IMR-90 (cell line): ENCODE data around the gene NOS1AP. TPM values are rescaled to one million over a fixed set of nuclear protein-coding genes. Genes with fewer than 3 reads are reported as not detected.

Experiments used
- ATAC-seq: fragments of 200-7000 bp; cut with Tn5 transposase; 2 replicates; pipeline ENCODE4 v1.9.1; 2020; ENCODE audit warnings: low read depth, mild to moderate bottlenecking, moderate library complexity
- BruUV-seq: library from RNA; stranded (reverse); fragments of 400-500 nt; replicated peaks from 2 replicates; lab custom pipeline; 2021; lab: Mats Ljungman, UMichigan
- CTCF ChIA-PET: fragments of 300-600 bp; formaldehyde crosslinking; extraction: SDS; loops from one replicate; lab custom pipeline; 2021; ENCODE audit warnings: antibody characterized with exemption; lab: Yijun Ruan, JAX
- POLR2A ChIA-PET: fragments of 300-600 bp; sonication (Branson Sonifier 250); formaldehyde crosslinking; loops from one replicate; lab custom pipeline; 2022; ENCODE audit warnings: antibody characterized with exemption; ENCODE audit not compliant: unreplicated experiment; lab: Charles Lee
- DNase-seq: peaks from one replicate; pipeline ENCODE4 v3.0.0; 2013
- H2AFZ ChIP-seq: replicated peaks from 2 replicates; pipeline ENCODE3; 2013; ENCODE audit warnings: low read length, mild to moderate bottlenecking; ENCODE audit not compliant: poor library complexity
- H2AK5ac ChIP-seq: 2 replicates; pipeline ENCODE4 v1.6.1; 2013; ENCODE audit warnings: low read depth, low read length, inconsistent platforms
- H2AK9ac ChIP-seq: replicated peaks from 2 replicates; pipeline ENCODE3; 2013; ENCODE audit warnings: mild to moderate bottlenecking, low read depth, low read length, moderate library complexity; ENCODE audit not compliant: poor library complexity
- H2BK120ac ChIP-seq: 2 replicates; pipeline ENCODE4 v1.6.1; 2013; ENCODE audit warnings: low read depth, low read length, inconsistent platforms
- H2BK15ac ChIP-seq: 3 replicates; pipeline ENCODE4 v1.6.1; 2013; ENCODE audit warnings: low read depth, low read length, inconsistent platforms
- H2BK20ac ChIP-seq: 2 replicates; pipeline ENCODE4 v1.6.1; 2013; ENCODE audit warnings: low read depth, mild to moderate bottlenecking, inconsistent platforms, low read length, moderate library complexity
- H2BK5ac ChIP-seq: 2 replicates; pipeline ENCODE4 v1.6.1; 2013; ENCODE audit warnings: mild to moderate bottlenecking, low read depth, low read length, inconsistent platforms; ENCODE audit not compliant: poor library complexity, severe bottlenecking
- H3K14ac ChIP-seq: replicated peaks from 2 replicates; pipeline ENCODE4 v1.6.1; 2013; ENCODE audit warnings: low read depth, low read length, inconsistent platforms
- H3K18ac ChIP-seq: 2 replicates; pipeline ENCODE4 v1.6.1; 2013; ENCODE audit warnings: low read depth, low read length, control low read depth
- H3K23ac ChIP-seq: 2 replicates; pipeline ENCODE4 v1.6.1; 2013; ENCODE audit warnings: low read depth, low read length, inconsistent platforms
- H3K27ac ChIP-seq: 2 replicates; pipeline ENCODE4 v1.5.1; 2013; ENCODE audit warnings: mild to moderate bottlenecking, control low read depth, low read length; ENCODE audit not compliant: insufficient read depth
- H3K27me3 ChIP-seq: 2 replicates; pipeline ENCODE4 v1.6.1; 2013; ENCODE audit warnings: low read length; ENCODE audit not compliant: control insufficient read depth, insufficient read depth
- H3K36me3 ChIP-seq: 2 replicates; pipeline ENCODE4 v1.6.1; 2013; ENCODE audit warnings: low read length, mixed read lengths; ENCODE audit not compliant: control insufficient read depth, insufficient read depth
- H3K4ac ChIP-seq: 2 replicates; pipeline ENCODE4 v1.6.1; 2013; ENCODE audit warnings: low read depth, low read length, inconsistent platforms
- H3K4me1 ChIP-seq: 2 replicates; pipeline ENCODE4 v1.6.1; 2013; ENCODE audit warnings: low read length, mixed read lengths; ENCODE audit not compliant: control insufficient read depth, insufficient read depth
- H3K4me2 ChIP-seq: 2 replicates; pipeline ENCODE4 v1.6.1; 2013; ENCODE audit warnings: low read depth, mild to moderate bottlenecking, control low read depth, low read length, moderate library complexity
- H3K4me3 ChIP-seq: 2 replicates; pipeline ENCODE4 v1.5.1; 2013; ENCODE audit warnings: low read depth, mild to moderate bottlenecking, control low read depth, low read length, moderate library complexity; ENCODE audit not compliant: insufficient read depth
- H3K56ac ChIP-seq: 2 replicates; pipeline ENCODE4 v1.6.1; 2013; ENCODE audit warnings: low read length, inconsistent platforms; ENCODE audit not compliant: insufficient read depth; ENCODE audit errors: extremely low read depth
- H3K79me1 ChIP-seq, 2 experiments: 2 replicates each; pipeline ENCODE4 v1.6.1; 2013; ENCODE audit warnings: low read length in 2 of 2, inconsistent platforms in 1 of 2, low read depth in 1 of 2
- H3K9ac ChIP-seq: 2 replicates; pipeline ENCODE4 v1.6.1; 2013; ENCODE audit warnings: low read depth, low read length, control low read depth
- H3K9me1 ChIP-seq: 2 replicates; pipeline ENCODE4 v1.6.1; 2013; ENCODE audit warnings: low read length, inconsistent platforms; ENCODE audit not compliant: insufficient read depth
- H3K9me3 ChIP-seq: 2 replicates; pipeline ENCODE4 v1.6.1; 2013; ENCODE audit warnings: low read length; ENCODE audit not compliant: control insufficient read depth, insufficient read depth
- H4K20me1 ChIP-seq: 2 replicates; pipeline ENCODE4 v1.6.1; 2013; ENCODE audit warnings: low read length, inconsistent platforms; ENCODE audit not compliant: insufficient read depth
- H4K5ac ChIP-seq: 2 replicates; pipeline ENCODE4 v1.6.1; 2013; ENCODE audit warnings: mild to moderate bottlenecking, low read depth, low read length, control low read depth
- H4K8ac ChIP-seq, 2 experiments: 2 replicates each; pipeline ENCODE4 v1.6.1; 2013; ENCODE audit warnings: low read depth in 2 of 2, low read length in 2 of 2, control low read depth in 1 of 2, inconsistent platforms in 1 of 2
- H4K91ac ChIP-seq: 2 replicates; pipeline ENCODE4 v1.6.1; 2013; ENCODE audit warnings: low read depth, low read length, inconsistent platforms; ENCODE audit not compliant: insufficient read depth
- BHLHE40 ChIP-seq: fragments of 150-350 bp; IDR thresholded peaks from 2 replicates; pipeline ENCODE4 v1.6.1; 2016; ENCODE audit warnings: mild to moderate bottlenecking, low read depth, low read length
- CEBPB ChIP-seq: IDR thresholded peaks from 2 replicates; pipeline ENCODE4 v1.6.1; 2012; ENCODE audit warnings: low read depth, low read length, improper control_type of control experiment
- CHD1 ChIP-seq: IDR thresholded peaks from 2 replicates; pipeline ENCODE4 v1.6.1; 2012; ENCODE audit warnings: low read depth, low read length, improper control_type of control experiment
- FOS ChIP-seq: fragments of 150-350 bp; IDR thresholded peaks from 2 replicates; pipeline ENCODE4 v1.6.1; 2016; ENCODE audit warnings: low read depth, low read length
- MAFK ChIP-seq: IDR thresholded peaks from 2 replicates; pipeline ENCODE4 v1.6.1; 2012; ENCODE audit warnings: low read depth, low read length, improper control_type of control experiment
- MAZ ChIP-seq: IDR thresholded peaks from 2 replicates; pipeline ENCODE4 v1.6.1; 2012; ENCODE audit warnings: low read depth, mild to moderate bottlenecking, low read length, improper control_type of control experiment, moderate library complexity, borderline replicate concordance
- MXI1 ChIP-seq: IDR thresholded peaks from 2 replicates; pipeline ENCODE4 v1.6.1; 2012; ENCODE audit warnings: low read depth, mild to moderate bottlenecking, low read length, moderate library complexity, borderline replicate concordance
- NFE2L2 ChIP-seq: fragments of 150-350 bp; IDR thresholded peaks from 2 replicates; pipeline ENCODE4 v1.6.1; 2016; ENCODE audit warnings: low read depth, mild to moderate bottlenecking, low read length
- POLR2A ChIP-seq: IDR thresholded peaks from 2 replicates; pipeline ENCODE4 v1.6.1; 2012; ENCODE audit warnings: mild to moderate bottlenecking, low read depth, low read length
- RAD21 ChIP-seq: IDR thresholded peaks from 2 replicates; pipeline ENCODE4 v1.6.1; 2012; ENCODE audit warnings: low read length, improper control_type of control experiment
- RCOR1 ChIP-seq: IDR thresholded peaks from 2 replicates; pipeline ENCODE4 v1.6.1; 2012; ENCODE audit warnings: mild to moderate bottlenecking, low read length, improper control_type of control experiment; ENCODE audit not compliant: insufficient replicate concordance
- RFX5 ChIP-seq: IDR thresholded peaks from 2 replicates; pipeline ENCODE4 v1.8.0; 2012; ENCODE audit warnings: low read depth, mild to moderate bottlenecking, low read length, moderate library complexity
- SMC3 ChIP-seq: fragments of 150-350 bp; IDR thresholded peaks from 2 replicates; pipeline ENCODE4 v1.6.1; 2016; ENCODE audit warnings: low read depth, mild to moderate bottlenecking, antibody characterized with exemption, low read length, moderate library complexity
- WGBS, 2 experiments: methylation state at CpG; one replicate each; pipeline versions ENCODE4 v1.1.5 to v1.1.7; 2013; ENCODE audit warnings: missing lambda C conversion rate in 2 of 2; ENCODE audit not compliant: insufficient read length in 1 of 2; ENCODE audit errors: extremely low coverage in 2 of 2; 5-methylcytosine and 5-hydroxymethylcytosine counted together
- dilution Hi-C: fragments of 300-500 bp; cut with HindIII; formaldehyde crosslinking; loops from one replicate; pipeline ENCODE4 v1.14.3; 2018; ENCODE audit warnings: low sequenced_read_pairs; ENCODE audit not compliant: unreplicated experiment
- in situ Hi-C: fragments of 300-500 bp; cut with MboI; formaldehyde crosslinking; loops from 3 replicates; pipeline ENCODE4 v1.14.3; 2019; ENCODE audit warnings: low sequenced_read_pairs, inconsistent platforms, mixed read lengths
- intact Hi-C: fragments of 100-400 bp; cut with micrococcal nuclease; formaldehyde crosslinking; loops from 2 replicates; pipeline ENCODE4 v1.10.0; 2022
- polyA plus RNA-seq, 3 experiments: library from polyadenylated mRNA; depleted of rRNA; stranded (reverse); fragments of >200 nt; gene quantifications; 2 replicates each; pipeline ENCODE4 v1.2.3, GENCODE V29; 2012; ENCODE audit warnings: low replicate concordance in 1 of 3
- total RNA-seq: library from RNA; depleted of rRNA; stranded (reverse); fragments of >200 nt; gene quantifications from 2 replicates; pipeline ENCODE4 v1.2.3, GENCODE V29; 2012
- TF ChIP-seq, protein P1 (sequence below): fragments of 150-350 bp; IDR thresholded peaks from 2 replicates; pipeline ENCODE4 v1.6.1; 2017; ENCODE audit warnings: mild to moderate bottlenecking, antibody characterized with exemption, low read length, low read depth
- TF ChIP-seq, protein P2 (sequence below): conservative IDR thresholded peaks from 2 replicates; pipeline ENCODE4 v1.5.1; 2012; ENCODE audit warnings: mild to moderate bottlenecking, low read depth, low read length, improper control_type of control experiment
- TF ChIP-seq, protein P3 (sequence below): fragments of 150-350 bp; IDR thresholded peaks from 2 replicates; pipeline ENCODE4 v1.6.1; 2016; ENCODE audit warnings: low read depth, mild to moderate bottlenecking, low read length, moderate library complexity, borderline replicate concordance

The NOS1AP gene
- total and polyA plus RNA-seq, 2 of the 4 experiments (the other 2 are of a cell fraction) = 0.18 to 0.19 TPM

DNA sequence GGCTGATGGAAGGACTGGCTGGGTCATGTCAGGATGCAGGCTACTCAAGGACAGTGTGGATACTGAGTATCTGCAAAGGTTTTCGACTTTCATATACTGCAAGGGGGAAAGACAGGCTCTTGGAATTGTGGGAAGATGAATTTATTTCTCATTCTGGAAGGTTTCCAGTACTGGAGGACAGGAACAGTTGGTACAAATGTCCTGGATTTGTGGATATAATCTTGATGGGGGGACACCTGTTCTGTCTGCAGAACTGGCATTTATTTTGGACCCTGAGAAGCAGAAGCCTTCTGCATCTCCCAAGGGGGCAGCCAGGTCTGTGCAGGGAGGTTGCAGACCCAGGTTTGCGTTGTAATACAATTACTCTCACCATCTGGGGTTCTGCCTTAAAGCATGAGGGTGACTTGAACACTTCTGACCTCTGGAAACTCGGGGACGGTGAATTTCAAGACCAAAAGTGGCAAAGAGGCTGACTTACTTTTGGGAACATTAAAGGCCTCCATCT lies 65.8 kb downstream of the NOS1AP start:
- Histone ChIP-seq H3K18ac (no peak overlapping the region), H3K9me3 (no peaks in the 10 kb centered on the region), H2BK120ac (no peak overlapping the region), H3K36me3 (no peaks in the 10 kb centered on the region), H2AK9ac (no peak overlapping the region), H2BK15ac (no peak overlapping the region), H3K27me3 (no peaks in the 10 kb centered on the region), H2AK5ac (no peak overlapping the region), H4K5ac (no peak overlapping the region), H3K4ac (no peak overlapping the region), H2AFZ (no peak overlapping the region), H3K4me3 (no peak overlapping the region), H4K8ac (no peak overlapping the region), H4K91ac (no peak overlapping the region), H3K4me1 (peaks cover 9% of the 10 kb centered on the region), H4K20me1 (no peaks in the 10 kb centered on the region), H3K9me1 (peaks cover 10% of the 10 kb centered on the region), H3K23ac (no peak overlapping the region), H2BK20ac (no peak overlapping the region), H3K27ac (no peak overlapping the region), H2BK5ac (no peak overlapping the region), H3K4me2 (no peak overlapping the region), H3K79me1 (no peaks in the 10 kb centered on the region), H3K56ac (no peak overlapping the region), H3K14ac (no peak overlapping the region), H3K9ac (no peak overlapping the region)
- intact Hi-C loops (no loop called here), in situ Hi-C loops (no loop called here), dilution Hi-C loops (no loop called here)
- ATAC-seq (no peak), DNase-seq (no peak)
- no peak for TF ChIP-seq MAZ
- TF ChIP-seq MXI1 = no peak
- no peak for TF ChIP-seq BHLHE40
- TF ChIP-seq CEBPB = no peak
- no peak for TF ChIP-seq RFX5
- TF ChIP-seq FOS = no peak
- TF ChIP-seq RCOR1 = no peak
- TF ChIP-seq MAFK = no peak
- TF ChIP-seq CHD1 = no peak
- no peak for TF ChIP-seq RAD21
- TF ChIP-seq SMC3 = no peak
- TF ChIP-seq, protein P1, sequence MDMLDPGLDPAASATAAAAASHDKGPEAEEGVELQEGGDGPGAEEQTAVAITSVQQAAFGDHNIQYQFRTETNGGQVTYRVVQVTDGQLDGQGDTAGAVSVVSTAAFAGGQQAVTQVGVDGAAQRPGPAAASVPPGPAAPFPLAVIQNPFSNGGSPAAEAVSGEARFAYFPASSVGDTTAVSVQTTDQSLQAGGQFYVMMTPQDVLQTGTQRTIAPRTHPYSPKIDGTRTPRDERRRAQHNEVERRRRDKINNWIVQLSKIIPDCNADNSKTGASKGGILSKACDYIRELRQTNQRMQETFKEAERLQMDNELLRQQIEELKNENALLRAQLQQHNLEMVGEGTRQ = no peak
- TF ChIP-seq NFE2L2 = no peak
- TF ChIP-seq, protein P2, sequence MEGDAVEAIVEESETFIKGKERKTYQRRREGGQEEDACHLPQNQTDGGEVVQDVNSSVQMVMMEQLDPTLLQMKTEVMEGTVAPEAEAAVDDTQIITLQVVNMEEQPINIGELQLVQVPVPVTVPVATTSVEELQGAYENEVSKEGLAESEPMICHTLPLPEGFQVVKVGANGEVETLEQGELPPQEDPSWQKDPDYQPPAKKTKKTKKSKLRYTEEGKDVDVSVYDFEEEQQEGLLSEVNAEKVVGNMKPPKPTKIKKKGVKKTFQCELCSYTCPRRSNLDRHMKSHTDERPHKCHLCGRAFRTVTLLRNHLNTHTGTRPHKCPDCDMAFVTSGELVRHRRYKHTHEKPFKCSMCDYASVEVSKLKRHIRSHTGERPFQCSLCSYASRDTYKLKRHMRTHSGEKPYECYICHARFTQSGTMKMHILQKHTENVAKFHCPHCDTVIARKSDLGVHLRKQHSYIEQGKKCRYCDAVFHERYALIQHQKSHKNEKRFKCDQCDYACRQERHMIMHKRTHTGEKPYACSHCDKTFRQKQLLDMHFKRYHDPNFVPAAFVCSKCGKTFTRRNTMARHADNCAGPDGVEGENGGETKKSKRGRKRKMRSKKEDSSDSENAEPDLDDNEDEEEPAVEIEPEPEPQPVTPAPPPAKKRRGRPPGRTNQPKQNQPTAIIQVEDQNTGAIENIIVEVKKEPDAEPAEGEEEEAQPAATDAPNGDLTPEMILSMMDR = no peak
- no peak for TF ChIP-seq POLR2A
- TF ChIP-seq, protein P3, sequence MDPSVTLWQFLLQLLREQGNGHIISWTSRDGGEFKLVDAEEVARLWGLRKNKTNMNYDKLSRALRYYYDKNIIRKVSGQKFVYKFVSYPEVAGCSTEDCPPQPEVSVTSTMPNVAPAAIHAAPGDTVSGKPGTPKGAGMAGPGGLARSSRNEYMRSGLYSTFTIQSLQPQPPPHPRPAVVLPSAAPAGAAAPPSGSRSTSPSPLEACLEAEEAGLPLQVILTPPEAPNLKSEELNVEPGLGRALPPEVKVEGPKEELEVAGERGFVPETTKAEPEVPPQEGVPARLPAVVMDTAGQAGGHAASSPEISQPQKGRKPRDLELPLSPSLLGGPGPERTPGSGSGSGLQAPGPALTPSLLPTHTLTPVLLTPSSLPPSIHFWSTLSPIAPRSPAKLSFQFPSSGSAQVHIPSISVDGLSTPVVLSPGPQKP = no peak
- no CpG with 5 or more reads among the region's 4 CpGs for WGBS, 2 experiments
- CTCF ChIA-PET = no interaction called here
- POLR2A ChIA-PET = no interaction called here
- BruUV-seq = no TSS peak
